Prostate gland (tissue), 2 donors: ENCODE measurements around the gene SPHKAP.

Experiments used
- CTCF ChIP-seq, 4 experiments: fragments of 200-600 bp in 2 of 4; fragments of 450-650 bp in 2 of 4; sonication (generic) in 2 of 4; IDR thresholded peaks; 1 replicate in 3 of 4; 2 replicates in 1 of 4; pipeline ENCODE4 v1.5.1; 2016 to 2019; ENCODE audit warnings: antibody characterized with exemption in 4 of 4, mild to moderate bottlenecking in 2 of 4, moderate library complexity in 2 of 4
- POLR2A ChIP-seq: fragments of 450-650 bp; IDR thresholded peaks from one replicate; pipeline ENCODE4 v1.6.1; 2016; ENCODE audit warnings: antibody characterized with exemption, mild to moderate bottlenecking
- POLR2AphosphoS5 ChIP-seq: sonication (generic); formaldehyde crosslinking; IDR thresholded peaks from one replicate; pipeline ENCODE4 v1.6.1; 2017; ENCODE audit warnings: antibody characterized with exemption

GRCh38 chr2:227996366-227996765, 185.1 kb downstream of the SPHKAP start:
- TF ChIP-seq CTCF (IDR thresholded peaks at IDR 0.05) (no peak), POLR2A (no peak), POLR2AphosphoS5 (no peak)
